Skeletal muscle cell (primary cell): ENCODE results near the gene EGFL7.

ENCODE experiments used
- DNase-seq: peaks from one replicate; pipeline ENCODE4 v3.0.0-alpha.2; 2010; ENCODE audit warnings: low read depth
- H3K4me3 ChIP-seq: 2 replicates; pipeline ENCODE4 v1.5.1; 2011; ENCODE audit warnings: low read depth, mild to moderate bottlenecking, control low read depth, low read length, moderate library complexity

Gene EGFL7

DNA sequence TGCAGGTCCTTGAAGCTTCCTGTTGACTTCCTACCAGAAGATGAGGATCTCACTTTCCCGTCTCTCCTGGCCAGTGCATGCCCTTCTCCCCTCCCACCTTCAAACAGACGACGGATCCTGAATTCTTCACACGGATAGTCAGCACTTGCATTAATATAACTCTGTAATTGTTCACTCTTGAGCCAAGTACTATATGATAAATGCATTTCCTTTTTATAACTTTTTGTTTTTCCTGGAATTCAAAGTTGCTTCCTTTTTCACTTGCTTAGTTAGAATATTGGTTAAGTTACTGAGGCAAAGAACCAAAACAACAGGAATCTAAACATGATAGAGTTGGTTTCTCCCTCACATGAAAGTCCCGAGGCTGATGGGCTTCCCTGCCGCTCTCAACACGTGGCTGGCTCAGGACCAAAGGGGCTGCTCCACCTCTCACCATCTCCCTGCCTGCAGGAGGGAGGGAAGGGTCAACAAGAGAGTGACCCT, 20.2 kb upstream of the EGFL7 start:
- no peak overlapping the region for H3K4me3 ChIP-seq
- DNase-seq, result no peak

DNA sequence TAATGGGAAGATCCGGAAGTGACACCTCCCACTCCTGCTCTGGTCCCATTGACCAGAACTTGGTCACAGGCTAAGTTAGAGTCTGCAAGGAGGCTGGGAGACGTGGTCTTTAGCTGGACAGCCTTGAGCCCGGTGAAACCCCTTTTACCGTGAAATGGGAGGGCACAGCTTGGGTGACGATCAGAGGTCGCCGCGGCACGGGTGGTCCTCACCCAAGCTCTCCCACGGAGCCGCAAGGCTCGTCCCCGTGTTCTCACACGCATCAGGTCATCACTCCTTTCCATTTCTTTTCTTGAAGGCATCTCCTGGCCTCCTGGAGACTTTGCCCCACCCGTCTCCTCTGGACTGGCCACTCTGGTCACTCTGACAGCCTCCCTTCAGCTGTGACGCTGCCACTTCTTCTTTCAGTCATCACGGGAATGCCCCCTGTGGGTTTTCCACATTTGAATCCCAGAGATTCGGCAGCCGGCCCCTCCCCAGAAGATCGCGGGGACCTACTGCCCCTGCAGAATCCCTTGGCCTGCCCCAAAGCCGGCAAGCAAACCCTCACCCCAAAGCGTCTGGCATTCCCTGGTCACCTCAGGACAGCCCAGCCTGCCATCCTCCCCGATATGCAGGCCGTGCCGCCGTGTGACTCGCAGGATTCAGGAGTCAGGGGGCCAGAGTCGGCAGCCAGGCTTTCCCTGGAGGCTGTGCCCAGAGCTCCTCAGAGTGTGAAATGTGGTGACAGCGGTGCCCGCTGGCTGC, 18.9 kb upstream of the EGFL7 start:
- H3K4me3 ChIP-seq, result no peak overlapping the region

DNA sequence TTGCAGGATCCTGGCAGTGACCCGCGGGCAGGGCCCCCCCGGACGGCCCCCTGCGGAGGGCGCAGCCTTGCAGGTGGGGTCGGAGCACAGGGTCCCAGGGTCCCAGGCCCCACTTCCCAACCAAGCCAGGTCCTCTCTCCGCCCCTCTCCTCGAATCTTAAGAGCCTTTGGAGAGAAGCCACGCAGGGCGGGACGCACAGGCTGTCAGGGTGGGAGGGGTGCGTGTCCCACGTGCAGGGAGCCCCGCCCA, 18.4 kb upstream of the EGFL7 start:
- DNase-seq, result no peak
- no peak overlapping the region for H3K4me3 ChIP-seq

More for the DNA sequence above, 18.9 kb upstream of the EGFL7 start:
- DNase-seq, result no peak

DNA sequence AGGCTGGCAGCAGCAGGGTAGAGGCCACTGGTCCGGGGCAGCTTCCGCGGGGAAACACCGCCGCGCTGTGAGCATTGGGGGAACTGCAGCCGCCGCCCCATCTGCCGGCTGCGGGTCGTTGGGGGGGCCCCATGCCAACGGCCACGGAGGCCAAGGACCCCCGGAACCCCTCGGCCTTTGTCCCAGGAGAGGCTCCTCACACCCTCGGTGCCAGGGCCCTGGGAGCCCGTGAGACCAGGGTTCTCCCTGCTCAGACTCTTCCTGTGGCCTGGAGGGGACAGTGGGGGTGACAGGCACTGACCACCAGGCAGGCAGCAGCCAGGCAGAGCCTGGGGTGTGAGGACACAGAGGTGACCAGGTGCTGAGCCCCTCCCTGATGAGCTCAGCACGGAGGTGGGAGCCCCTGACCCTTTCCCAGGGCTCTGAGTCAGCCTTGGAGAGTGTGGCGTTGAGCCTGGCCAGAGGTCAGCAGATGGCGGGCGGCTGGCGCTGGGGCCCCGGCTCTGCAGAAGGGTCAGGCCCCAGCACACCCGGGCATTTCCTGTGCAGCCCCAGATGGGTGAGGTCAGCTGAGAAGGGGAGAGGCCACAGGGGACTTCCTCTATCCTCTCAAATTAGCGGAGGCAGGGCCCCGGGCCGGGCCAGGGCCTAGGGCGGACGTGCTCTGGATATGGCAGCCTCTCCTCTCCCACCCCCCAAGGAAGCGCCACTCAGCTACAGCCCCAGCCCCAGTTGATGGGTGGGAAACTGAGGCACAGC, 17.9 kb upstream of the EGFL7 start:
- DNase-seq, result no peak
- H3K4me3 ChIP-seq, result no peak overlapping the region

DNA sequence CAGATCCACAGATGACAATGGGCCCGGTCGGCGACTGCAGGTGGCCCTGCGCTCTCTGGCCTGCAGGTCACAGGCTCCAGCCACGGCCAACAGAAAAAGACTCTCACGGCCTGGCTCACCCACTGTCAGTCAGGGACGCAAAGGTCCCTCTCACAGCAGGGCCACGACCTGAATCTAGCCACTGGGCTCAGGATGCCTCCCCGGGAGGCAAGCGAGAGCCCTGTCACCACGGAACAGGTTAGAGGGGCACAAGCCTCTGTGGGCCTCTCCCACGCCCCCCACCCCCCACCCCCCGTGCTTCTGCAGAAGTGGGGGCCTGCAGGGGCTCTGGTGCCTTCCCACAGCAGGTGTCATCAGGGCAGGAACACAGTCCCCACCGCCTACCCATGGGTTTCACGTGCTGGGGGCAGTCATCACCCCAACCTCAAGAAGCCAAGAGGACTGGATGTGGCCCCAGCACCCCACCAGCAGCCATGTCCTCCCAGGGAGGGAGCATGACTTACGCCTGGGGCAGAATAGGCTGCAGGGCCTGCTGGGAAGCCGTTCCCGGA, 17.3 kb upstream of the EGFL7 start:
- DNase-seq, result no peak

DNA sequence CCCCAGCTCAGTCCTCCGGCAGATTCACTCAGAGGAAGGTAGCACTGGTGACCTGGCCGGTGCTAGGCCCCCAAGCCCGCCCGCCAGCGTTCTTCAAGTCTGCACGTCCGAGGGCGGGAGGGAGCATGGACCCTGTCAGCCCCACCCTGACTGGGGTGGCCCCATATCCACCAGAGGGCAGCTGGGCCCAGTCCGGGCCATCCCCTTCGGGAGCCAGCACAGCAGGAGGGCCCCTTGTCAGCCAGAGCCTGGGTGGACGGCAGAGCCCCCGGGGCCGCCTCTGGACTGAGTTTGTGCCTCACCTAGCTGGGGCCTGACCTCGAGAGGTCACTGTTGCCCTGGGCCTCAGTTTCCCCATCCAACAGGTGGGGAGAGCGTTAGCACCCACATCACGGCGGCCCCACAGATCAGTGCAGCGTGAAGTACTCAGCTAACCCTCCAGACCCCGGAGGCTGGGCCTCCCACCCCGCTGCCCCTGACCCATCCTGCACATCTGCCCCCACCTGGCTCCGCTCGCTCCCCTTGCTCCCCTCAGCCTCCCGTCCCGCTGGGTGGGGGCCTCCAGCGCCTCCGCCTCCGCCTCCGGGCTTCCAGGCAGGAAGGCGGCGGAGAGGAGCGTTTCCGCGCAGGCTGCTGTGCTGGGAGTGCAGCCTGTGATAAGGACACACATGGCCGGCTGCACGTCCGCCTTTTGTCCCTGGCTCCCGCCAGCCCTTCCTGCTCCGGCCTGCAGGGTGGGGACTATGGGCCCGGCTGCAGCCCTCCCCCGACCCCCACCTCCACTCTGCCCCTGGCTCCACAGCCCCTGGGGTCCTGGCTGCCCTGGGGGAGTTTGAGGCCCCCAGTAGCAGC, 16.6 kb upstream of the EGFL7 start:
- DNase-seq, result no peak
- H3K4me3 ChIP-seq, result no peak overlapping the region

More for the DNA sequence above, 17.3 kb upstream of the EGFL7 start:
- no peak overlapping the region for H3K4me3 ChIP-seq

DNA sequence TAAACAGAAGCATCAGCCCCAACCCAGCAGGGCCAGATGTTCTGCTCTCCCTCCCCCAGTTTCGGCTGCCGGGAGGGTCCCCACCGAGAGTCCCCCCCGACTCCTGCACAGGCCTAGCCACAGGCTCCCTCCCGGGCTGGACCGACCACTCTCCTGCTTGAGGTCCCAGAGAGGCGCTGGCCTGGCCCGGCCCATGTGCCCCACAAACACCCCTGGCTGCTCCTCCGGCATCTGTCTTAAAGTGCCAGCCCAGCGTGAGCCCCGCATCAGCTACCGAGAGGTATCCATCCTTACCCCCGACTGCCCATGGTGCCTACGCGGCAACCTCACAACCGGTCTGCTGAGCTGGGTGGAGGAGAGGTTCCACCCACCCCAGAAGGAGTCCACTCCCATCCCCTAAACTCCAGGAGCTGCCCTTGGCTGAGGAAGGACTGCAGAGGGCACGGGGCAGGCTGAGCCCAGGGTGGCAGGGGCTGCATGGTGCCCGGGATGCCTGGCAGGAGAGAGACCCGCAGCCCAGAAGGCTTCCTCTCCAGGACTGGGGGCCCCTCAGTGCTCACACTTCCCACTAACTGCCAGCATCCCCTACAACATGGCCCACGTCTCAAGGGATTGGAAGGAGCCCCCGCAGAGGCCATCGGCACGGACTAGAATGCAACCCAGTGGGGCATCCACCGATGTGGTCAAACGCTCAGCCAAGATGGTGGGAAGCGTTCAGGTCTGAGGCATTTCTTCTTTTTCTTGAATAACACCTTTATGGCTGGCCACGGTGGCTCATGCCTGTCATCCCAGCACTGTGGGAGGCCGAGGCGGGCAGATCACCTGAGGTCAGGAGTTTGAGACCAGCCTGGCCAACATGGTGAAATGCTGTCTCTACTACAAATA, 15.6 kb upstream of the EGFL7 start:
- no peak overlapping the region for H3K4me3 ChIP-seq

DNA sequence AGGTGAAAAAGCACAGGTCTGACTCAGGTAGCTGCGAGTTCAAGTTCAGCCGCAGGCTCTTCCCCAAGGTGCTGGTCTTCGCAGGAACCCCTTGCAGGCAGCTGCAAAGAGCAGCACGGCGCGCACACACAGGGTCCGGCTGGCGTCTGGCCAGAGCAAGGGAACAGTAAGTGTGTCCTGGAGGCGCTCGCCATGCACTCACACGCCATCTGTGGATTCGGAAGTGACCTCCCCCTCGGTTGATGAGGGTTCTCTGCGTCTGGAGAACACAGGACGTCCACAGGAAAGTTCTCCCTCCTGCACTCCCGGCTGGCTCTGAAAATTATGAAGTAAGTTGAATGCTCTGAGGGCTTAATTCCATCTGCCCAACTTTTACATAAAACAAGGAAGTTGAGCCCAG, 14.0 kb upstream of the EGFL7 start:
- DNase-seq, result no peak
- no peak overlapping the region for H3K4me3 ChIP-seq

More for the DNA sequence above, 15.6 kb upstream of the EGFL7 start:
- DNase-seq, result no peak

DNA sequence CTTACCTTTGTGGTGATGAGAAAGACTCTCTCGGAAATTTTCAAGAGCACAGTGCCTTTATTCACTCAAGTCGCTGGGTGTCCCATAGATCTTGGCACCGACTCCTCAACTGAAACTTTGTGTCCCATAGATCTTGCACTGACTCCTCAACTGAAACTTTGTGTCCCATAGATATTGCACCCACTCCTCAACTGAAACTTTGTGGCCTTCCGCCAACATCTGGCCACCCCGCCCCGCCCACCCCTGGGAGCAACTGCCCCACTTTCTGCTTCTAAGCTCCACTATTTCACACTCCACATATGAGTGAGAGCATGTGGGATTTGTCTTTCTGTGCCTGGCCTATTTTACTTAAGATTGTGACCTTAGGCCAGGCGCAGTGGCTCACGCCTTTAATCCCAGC, 12.7 kb upstream of the EGFL7 start:
- no peak overlapping the region for H3K4me3 ChIP-seq
- DNase-seq, result no peak

DNA sequence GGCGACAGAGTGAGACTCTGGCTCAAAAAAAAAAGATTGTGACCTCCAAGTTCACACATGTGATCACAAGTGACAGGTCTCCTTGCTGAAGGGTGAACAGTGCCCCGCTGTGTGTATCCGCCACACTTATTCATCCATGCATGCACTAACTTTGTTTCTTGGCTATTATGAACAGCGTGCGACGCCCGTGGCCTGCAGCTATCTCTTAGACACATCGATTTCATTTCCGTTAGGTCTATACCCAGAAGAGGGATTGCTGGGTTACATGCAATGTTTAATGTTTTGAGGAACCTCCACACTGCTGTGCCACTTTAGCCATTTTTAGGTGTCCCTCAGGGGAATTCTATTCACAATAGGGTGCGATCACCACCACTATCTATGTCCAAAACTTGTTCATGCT, 12.1 kb upstream of the EGFL7 start:
- DNase-seq, result no peak
- H3K4me3 ChIP-seq, result no peak overlapping the region

DNA sequence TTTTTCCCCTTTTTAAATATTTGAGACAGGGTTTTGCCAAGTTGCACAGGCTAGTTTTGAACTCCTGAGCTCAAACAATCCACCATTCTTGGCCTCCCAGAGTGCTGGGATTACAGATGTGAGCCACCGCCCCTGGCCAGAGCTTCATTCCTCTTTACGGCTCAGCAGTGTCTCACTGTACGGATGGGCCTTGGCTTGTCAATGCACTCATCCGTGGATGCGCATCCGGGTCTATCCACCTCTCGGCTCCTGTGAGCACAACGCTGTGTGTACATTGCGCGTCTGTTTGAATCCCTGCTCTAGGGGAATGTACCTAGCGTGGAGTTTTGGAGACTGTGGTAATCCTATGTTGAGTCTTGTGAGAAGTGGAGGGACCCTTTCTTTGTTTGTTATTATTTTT, 10.9 kb upstream of the EGFL7 start:
- DNase-seq, result no peak
- no peak overlapping the region for H3K4me3 ChIP-seq

DNA sequence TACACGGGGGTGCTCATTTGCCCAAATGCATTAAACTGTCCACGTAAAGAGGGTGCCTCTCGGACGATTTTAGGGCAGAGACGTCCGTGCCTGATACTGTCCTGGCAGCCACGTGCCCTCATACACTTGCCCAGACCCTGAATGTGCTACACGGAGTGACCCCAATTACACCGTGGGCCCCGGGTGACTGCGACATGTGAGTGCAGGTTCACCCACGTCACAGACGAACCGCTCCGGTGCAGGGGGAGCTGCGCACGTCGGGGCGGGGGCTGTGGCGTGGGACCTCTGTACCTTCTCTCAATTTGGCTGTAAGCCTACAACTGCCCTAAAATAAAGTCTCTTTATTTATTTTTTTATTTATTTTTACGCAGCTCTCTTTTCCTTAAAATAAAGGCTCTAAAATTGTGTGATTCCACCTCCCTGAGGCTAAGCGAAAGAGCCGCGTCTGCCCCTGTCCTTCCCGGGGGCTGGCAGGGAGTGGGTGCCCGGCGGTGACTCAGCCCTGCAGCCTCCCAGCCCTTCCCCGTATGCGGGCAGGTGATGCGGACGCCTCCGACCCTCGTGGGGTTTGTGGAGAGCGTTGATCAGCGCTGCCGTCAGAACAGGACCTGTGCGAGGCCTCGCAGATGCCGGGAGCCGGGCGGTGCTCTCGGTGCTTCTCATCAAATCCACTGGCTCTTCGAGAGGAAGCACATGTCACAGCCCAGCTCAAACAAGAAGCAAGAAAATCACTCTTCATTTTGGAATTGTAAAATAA, 9.2 kb upstream of the EGFL7 start:
- H3K4me3 ChIP-seq, result no peak overlapping the region
- no peak for DNase-seq

DNA sequence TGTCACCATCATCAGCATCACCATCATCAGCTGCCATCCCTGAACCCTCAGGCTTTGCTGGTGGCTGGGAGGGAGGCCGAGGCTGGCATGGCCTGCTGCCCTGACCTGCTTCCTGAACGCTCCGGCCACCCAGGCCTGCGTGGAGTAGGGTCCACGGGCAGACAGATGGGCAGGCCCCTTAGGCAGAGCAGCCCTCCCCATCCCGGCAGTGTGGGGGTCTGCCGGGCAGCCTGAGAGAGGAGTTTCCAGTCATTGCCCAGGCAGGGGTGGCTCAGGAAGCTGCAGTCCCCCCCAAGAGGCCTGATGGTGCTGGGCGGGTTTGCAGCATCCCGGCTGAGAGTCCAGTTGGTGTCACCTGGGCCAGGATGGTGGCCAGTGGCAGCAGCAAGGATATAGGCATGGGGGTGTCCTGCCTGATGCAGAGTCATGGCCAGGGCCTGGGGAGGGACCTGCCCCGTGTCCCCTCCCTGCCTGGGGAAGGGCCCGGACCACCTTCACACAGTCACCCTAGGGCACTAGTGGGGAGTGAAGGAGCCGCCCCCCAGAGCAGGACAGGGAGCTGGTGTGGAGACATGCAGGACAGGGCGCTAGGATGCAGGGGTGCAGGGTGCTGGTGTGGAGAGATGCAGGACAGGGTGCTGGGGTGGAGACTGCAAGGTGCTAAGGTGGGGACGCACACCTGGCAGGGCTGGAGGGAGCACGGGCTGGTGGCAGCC, 7.7 kb upstream of the EGFL7 start:
- no peak for DNase-seq
- no peak overlapping the region for H3K4me3 ChIP-seq

DNA sequence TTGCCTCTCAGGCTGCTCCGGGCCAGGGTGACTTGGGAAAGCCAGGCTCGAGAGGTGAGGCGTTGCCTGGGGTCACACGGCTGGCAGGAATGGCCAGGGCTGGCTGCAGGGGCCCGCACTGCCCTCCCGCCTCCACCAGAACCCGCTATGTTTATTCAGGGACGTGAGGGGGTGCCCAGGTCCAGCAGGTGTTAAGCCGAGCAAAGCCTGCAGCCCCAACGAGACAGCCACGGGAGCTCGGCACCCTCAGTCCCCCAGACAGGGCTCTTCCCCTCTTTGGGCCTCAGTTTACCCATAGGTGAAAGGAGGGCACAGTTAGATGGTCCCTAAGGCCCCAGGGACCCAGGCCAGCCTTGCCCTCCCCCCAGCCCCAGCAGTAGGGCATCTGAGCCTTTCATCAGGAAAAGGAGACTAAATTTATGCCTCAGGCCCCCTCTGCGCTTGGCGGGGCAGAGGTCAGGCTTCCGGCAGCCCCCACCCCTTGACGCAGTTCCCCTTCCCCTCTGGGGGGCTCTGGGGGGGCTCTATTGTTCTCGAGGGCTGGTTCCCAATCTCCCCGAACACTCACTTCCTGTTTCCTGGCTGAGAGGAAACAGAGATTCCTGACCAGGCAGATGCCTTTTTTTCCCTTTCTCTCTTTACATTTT, 7.1 kb upstream of the EGFL7 start:
- no peak overlapping the region for H3K4me3 ChIP-seq
- DNase-seq, result no peak

DNA sequence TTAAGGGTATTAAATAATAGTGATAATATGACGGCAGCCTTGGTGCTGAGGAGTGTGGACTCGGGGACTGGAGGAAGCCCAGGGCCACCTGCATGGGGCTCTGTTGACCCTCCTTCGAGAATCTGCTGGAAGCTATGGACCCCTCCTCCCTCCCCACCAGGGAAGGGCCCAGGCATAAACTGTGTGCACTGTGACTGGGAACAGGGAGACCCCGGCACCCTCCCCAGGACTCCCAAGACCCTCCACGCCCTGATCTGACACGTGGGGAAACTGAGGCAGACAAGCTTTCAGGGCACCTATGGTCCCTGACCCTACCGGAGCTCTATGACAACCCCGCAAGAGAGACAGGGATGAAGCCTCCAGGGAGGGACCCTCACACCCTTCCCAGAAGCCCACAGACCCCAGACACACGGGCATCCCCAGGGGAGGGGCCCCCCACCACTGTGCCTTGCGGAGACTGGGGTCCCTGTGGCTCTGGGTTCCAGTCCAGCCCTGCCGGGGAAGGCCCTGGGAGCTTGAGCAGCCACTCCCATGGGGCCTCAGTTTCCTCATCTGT, 6.5 kb upstream of the EGFL7 start:
- H3K4me3 ChIP-seq, result no peak overlapping the region
- no peak for DNase-seq

DNA sequence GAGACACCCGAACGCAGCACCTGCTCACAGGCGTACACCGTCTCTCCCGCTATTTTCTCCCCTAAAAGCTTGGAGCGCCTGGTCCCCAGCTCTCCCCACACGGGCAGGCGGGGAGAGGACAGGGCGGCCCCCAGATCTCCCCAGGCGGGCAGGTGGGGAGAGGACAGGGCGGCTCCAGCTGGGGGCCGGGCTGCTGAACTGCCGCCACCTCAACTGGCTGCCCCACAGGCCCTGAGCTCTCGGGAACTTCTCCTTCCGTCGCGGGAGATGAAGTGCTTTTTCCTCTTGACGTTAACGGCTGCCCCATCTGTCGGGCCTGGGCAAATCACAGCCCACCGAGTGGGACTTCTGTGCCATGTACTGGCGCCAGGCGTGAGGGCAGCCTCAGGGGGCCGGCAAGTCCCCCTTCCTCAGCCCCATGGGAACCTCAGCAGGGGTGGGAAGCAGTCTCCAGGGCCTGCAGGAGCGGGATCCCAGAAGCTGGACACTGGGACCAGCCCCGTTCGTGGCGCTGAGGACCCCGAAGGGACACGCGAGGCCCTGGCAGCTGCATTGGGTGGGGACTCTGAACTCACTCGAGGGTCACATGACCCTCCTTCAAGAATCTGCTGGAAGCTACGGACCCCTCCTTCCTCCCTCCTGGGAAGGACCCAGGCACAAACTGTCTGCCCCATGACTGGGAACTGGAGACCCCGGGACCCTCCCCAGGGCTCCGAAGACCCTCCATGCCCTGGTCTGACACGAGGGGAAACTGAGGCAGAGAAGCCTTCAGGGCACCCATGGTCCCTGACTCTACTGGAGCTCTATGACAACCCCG, 5.7 kb upstream of the EGFL7 start:
- DNase-seq, result no peak
- no peak overlapping the region for H3K4me3 ChIP-seq
